Fibroblast of villous mesenchyme (primary cell): ENCODE measurements around the gene USP6. TPM values are rescaled to one million over a fixed set of nuclear protein-coding genes. Genes with fewer than 3 reads are reported as not detected.
"Not testable (repeated sequence)": the region's sequence is repeated elsewhere in the genome, so short reads cannot be mapped to it uniquely, and the experiment has no call there.

Source experiments
- DNase-seq: peaks from one replicate; pipeline ENCODE4 v3.0.0-alpha.2; 2010; ENCODE audit warnings: low read depth
- H3K4me3 ChIP-seq: 2 replicates; pipeline ENCODE4 v1.5.1; 2011; ENCODE audit warnings: low read depth, mild to moderate bottlenecking, low read length
- total RNA-seq: library from RNA; depleted of rRNA; stranded (reverse); fragments of >200 nt; gene quantifications from 2 replicates; pipeline ENCODE4 v1.2.3, GENCODE V29; 2012
- TF ChIP-seq, protein P1 (sequence below): IDR thresholded peaks from 2 replicates; pipeline ENCODE4 v1.5.1; 2012; ENCODE audit warnings: low read depth, mild to moderate bottlenecking, low read length; ENCODE audit not compliant: insufficient read depth

Gene USP6
- total RNA-seq, 1 donor = not detected

DNA sequence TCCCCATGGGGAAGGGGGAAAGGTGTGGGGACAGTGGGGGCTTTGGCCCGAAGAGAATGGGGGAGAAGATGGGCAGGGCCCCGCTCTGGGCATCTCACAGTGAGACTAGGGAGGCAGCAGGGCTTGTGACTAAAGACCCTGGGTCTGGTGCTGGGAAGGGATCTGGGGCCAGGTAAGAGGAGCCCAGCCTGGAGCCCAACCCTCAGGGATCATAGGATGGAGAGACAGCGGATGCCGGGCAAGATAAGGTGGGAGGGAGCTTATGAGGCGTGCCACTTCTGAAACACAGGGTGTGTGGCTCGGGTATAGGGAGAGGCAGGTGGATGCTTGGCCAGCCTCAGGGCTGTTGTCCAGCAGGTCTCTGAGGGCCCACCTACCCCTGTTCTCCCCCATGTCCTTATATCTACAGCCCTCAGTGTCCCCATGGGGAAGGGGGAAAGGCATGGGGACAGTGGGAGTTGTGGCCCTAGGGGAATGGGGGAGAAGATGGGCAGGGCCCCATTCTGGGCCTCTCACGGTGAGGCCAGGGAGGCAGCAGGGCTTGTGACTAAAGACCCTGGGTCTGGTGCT lies 15.4 kb downstream of the USP6 start:
- H3K4me3 ChIP-seq = no peak overlapping the region
- TF ChIP-seq, protein P1, sequence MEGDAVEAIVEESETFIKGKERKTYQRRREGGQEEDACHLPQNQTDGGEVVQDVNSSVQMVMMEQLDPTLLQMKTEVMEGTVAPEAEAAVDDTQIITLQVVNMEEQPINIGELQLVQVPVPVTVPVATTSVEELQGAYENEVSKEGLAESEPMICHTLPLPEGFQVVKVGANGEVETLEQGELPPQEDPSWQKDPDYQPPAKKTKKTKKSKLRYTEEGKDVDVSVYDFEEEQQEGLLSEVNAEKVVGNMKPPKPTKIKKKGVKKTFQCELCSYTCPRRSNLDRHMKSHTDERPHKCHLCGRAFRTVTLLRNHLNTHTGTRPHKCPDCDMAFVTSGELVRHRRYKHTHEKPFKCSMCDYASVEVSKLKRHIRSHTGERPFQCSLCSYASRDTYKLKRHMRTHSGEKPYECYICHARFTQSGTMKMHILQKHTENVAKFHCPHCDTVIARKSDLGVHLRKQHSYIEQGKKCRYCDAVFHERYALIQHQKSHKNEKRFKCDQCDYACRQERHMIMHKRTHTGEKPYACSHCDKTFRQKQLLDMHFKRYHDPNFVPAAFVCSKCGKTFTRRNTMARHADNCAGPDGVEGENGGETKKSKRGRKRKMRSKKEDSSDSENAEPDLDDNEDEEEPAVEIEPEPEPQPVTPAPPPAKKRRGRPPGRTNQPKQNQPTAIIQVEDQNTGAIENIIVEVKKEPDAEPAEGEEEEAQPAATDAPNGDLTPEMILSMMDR = no peak
- no peak for DNase-seq

DNA sequence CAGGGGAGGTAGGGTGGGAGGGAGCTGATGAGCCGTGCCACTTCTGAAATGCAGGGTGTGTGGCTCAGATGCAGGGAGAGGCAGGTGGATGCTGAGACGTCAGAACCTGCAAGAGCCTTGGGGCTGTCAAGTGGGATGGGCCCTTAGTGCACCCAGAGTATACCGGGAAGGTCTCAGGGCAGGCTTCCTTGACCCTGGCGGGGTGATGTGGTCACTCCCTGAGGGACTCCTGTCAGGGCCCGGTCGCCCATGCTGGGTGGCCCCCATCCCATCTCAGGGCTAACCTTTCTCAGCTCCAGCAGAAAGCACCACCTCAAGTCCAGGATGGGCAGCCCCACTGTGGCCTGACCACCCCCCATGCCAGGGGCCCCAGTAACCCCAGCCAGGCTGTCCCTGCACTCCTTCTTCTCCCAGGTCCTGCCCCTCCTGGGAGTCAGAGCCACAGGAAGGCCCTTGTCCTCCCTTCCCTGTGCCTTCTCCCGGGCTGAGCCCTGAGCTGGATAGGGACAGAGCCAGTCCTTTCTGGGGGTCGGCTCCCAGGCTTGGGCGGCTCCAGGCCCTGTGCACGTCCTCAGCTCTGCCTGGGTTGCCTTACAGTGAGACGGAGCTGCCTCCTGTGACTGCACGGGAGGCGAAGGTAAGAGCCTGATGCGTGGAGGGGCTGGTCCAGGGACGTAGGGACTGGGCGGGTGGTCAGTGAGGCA lies 16.1 kb downstream of the USP6 start:
- not testable (repeated sequence) for DNase-seq, H3K4me3 ChIP-seq

DNA sequence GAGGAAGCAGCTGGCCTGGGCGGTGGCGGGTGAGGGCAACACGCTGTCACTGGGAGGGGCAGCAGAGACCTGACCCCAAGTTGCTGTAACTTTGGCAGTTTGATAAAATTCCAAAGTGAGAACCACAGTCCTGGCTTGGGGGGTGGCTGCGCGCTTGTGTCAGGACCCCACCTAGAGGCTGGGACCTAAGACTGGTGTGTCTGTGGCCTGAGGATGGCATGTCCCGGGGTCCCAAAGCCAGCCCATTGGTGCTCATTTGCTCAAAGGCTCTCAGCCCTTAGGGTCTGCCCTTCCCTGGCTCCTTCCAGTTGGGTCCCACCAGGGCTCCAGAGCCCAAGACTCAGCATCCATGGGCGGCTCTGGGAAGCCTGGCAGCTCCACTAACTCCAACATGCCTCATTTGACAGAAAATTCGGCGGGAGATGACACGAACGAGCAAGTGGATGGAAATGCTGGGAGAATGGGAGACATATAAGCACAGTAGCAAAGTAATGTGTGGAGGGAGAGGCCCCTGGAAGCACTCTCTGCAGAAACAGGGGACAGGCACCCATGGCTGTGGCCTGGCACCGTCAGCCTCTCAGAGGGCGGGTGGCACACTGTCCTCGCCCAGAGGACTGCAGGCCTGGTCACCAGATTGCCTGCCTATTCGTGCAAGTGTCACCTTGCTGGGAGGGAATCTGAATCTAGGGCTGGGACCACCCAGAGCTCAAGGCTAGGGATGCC lies 16.8 kb downstream of the USP6 start:
- H3K4me3 ChIP-seq, DNase-seq: not testable (repeated sequence)

DNA sequence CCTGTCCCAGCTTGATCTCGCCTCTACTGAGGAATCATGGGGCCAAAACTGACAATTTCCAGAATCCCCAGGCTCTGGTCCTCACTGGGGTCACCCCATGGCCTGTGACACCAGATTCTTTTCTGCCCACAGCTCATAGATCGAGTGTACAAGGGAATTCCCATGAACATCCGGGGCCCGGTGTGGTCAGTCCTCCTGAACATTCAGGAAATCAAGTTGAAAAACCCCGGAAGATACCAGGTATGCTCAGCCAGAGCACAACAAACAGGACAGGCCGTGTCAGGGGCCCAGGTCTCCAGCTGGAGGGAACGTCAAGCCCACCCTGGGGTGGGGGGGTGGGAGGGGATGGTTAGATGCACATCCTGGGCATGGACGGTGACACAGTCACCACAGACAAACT lies 17.5 kb downstream of the USP6 start:
- DNase-seq = no peak

DNA sequence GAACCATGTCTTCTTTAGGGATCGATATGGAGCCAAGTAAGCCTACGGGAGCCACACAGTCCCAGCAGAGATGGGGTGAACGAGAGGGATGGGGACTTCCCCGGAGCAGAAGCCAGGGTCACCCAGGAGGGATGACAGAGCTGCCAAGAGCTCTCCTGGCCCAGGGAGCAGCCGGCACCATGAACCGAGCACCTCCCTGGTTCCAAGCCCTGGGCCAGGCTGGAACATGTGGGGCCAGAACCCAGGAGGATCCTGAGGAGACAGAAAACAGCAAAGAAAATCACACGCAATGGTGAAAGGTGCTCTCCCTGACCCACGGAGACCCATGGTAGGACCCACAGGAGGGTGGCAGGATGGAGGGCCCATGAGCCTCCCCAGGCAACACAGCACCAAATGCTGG lies 18.1 kb downstream of the USP6 start:
- DNase-seq, H3K4me3 ChIP-seq: not testable (repeated sequence)

More for the DNA sequence above, 17.5 kb downstream of the USP6 start:
- TF ChIP-seq, protein P1 = no peak
- no peak overlapping the region for H3K4me3 ChIP-seq

DNA sequence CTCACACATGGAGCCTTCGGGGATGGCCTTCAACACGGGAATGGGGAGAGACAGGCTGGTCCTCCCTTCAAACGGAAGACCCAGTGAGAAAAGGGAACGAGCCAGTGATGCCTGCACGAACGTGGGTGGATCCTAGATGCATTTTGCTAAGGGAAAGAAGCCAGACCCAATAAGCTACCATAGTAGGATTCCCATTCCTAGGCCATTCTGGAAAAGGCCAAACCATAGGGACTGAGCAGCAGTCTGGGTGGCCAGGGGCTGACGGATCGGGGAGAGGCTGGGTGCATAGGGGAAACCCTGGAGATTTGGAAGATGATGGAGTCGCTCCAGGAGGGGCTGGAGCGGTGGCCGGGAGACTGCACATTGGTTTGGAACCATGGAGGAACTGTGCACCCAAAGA lies 18.7 kb downstream of the USP6 start:
- DNase-seq, H3K4me3 ChIP-seq: not testable (repeated sequence)

DNA sequence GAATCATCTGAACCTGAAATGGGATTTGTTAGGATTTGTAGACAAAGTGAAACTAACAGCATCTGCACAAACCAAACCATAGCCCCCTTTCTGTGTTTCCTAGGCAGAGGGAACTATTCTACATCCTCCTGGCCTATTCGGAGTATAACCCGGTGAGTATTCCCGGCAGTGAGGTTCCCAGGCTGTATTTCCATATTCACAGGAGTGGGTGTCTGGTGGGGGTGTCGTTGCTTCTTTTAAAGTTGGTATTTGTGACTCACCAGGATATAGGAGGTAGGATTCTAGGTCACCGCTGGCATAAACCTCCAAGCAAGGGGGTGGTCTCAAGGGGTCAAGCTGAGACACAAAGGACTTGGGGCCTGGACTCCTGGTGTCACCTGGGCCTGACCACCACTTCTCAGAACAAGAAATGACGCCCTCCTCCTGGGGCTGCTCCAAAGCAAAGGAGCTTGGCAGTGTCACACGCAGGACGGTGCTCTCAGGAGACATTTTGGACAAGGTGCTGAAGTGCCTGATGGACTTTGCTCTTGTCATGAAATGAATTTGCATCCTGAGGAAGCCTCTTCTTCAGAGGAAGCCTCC lies 19.4 kb downstream of the USP6 start:
- not testable (repeated sequence) for DNase-seq, H3K4me3 ChIP-seq

DNA sequence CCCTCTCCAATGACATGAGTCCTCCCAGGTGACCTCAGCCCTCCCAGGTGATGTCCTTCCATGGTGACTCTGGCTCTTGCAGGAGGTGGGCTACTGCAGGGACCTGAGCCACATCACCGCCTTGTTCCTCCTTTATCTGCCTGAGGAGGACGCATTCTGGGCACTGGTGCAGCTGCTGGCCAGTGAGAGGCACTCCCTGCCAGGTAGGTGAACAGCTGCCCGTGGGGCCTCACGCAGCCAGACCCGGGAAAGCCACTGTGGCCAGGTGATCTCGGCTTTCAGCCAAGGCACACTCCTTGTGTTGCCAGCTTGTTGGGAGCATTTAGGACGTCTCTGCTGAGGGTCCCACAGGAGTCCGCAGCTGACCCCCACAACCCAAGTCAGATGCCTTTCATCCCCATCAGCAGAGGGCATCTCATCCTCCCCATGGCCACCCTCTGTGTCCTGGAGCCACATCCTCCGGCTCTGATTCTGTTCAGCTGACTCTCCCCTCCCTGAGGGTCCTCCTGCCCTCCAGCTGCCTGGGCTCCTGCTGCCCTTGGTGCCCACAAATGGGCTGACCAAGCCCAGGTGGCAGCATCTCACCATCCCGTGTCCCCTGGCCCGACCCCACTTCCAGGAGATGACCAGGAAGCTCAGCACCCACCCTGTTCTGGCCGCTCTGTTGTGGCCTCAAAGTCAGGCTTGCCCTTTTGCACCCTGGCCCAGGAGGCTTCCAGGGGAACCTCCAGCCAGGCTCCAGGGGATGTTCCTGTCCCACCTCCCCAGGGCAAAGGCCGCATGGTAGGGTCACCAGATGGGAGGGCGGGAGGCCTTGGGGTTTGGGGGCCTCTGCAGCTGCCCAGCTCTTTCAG lies 20.1 kb downstream of the USP6 start:
- no peak overlapping the region for H3K4me3 ChIP-seq
- DNase-seq = no peak
- TF ChIP-seq, protein P1 = no peak

DNA sequence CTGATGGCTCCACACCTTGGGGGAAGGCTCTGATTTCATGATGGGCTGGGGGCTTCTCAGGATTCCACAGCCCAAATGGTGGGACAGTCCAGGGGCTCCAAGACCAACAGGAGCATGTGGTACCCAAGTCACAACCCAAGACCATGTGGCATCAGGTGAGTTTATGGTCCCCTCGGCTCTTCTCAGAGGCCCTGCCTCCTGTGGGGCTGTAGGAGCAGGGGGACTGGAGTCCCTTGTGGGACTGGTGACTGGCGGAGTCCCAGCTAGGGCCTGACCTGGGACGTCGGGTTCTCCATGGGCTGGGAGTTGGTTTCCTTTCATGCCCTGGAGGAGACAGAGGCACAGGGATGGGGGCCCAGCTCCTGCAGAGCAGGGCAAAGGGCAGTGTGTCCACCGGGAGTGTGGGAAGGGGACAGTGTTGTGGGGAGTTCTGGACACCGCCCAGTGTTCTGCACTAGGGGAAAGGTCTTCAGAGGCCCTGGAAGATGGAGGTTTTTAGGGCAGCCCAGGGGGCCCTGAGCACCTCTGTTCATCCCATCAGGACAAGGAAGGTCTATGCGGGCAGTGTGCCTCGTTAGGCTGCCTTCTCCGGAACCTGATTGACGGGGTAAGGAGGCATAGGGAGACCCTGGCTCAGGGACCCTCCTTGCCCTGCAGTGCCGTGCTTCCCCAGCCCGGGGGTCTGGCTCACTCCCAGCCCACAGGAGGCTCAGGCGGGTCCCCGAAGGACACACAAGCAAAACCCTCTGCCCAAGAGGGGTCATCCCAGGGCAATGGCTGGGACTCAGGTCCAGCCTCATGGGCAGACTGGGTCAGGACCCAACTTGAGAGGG lies 21.0 kb downstream of the USP6 start:
- H3K4me3 ChIP-seq = not testable (repeated sequence)

DNA sequence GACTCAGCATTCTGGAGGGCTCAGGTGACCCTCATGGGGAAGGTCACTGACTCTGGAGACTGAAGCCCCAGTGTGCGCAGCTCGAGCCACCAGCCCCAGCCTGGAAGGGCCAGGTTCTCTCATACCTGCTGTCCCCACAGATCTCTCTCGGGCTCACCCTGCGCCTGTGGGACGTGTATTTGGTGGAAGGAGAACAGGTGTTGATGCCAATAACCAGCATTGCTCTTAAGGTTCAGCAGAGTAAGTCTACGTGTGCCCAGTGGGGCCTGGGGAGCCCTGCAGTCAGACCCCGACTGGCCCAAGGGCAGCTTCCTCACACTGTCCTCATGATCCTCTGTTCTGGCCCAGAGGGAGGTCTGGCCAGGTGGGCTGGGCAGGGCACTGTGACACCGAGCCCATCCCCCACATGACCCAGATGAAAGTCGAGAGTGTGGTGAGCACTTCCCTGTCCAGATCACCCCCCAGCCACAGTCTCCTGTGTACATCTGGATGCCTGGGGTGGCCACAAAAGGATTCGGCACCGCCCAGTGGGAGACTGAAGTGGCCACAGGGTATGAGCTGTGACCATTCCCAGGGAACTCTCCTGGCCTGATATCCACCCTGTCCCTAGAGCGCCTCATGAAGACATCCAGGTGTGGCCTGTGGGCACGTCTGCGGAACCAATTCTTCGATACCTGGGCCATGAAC lies 21.8 kb downstream of the USP6 start:
- H3K4me3 ChIP-seq, DNase-seq: not testable (repeated sequence)

More for the DNA sequence above, 21.0 kb downstream of the USP6 start:
- DNase-seq = not testable (repeated sequence)

DNA sequence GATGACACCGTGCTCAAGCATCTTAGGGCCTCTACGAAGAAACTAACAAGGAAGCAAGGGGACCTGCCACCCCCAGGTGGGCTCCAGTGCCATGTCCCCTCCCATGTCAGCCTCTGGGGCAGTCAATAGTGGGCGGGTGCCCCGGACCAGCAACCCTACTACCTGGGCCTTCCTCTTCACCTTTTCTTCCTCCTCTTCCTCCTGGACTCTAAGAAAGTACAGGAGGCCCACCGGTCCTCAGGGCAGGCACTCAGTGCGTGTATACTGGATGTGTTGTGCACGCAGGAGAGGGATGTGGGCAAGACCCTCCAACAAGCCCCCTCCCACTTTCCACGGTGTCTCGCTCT lies 22.3 kb downstream of the USP6 start:
- DNase-seq, H3K4me3 ChIP-seq: not testable (repeated sequence)
